Measurements from ENCODE around the gene FBLN1.

Gene FBLN1

GRCh38 chr22:45504373-45505341, 2.0 kb downstream of the FBLN1 start:
- DNase-seq: no peak

- no peak for DNase-seq
Observed at GRCh38 chr22:45505991-45506747, 3.5 kb downstream of the FBLN1 start.

GRCh38 chr22:45506816-45507360, 4.2 kb downstream of the FBLN1 start:
- no peak for DNase-seq

GRCh38 chr22:45507798-45508197, 5.1 kb downstream of the FBLN1 start:
- DNase-seq: no peak

GRCh38 chr22:45508814-45509213, 6.1 kb downstream of the FBLN1 start:
- no peak for DNase-seq

GRCh38 chr22:45510376-45511232, 7.9 kb downstream of the FBLN1 start:
- no peak for DNase-seq

GRCh38 chr22:45511847-45512261, 9.2 kb downstream of the FBLN1 start:
- DNase-seq: no peak

GRCh38 chr22:45512363-45512762, 9.7 kb downstream of the FBLN1 start:
- no peak for DNase-seq

GRCh38 chr22:45515676-45516075, 13.0 kb downstream of the FBLN1 start:
- DNase-seq: no peak

GRCh38 chr22:45516163-45516562, 13.5 kb downstream of the FBLN1 start:
- no peak for DNase-seq

- DNase-seq: no peak
Observed at GRCh38 chr22:45516923-45517675, 14.4 kb downstream of the FBLN1 start.

GRCh38 chr22:45518136-45518535, 15.5 kb downstream of the FBLN1 start:
- no peak for DNase-seq

- DNase-seq: no peak
Observed at GRCh38 chr22:45518580-45518991, 15.9 kb downstream of the FBLN1 start.

GRCh38 chr22:45521178-45521577, 18.5 kb downstream of the FBLN1 start:
- no peak for DNase-seq

- DNase-seq: no peak
Observed at GRCh38 chr22:45522462-45522861, 19.8 kb downstream of the FBLN1 start.

- DNase-seq: no peak
Observed at GRCh38 chr22:45524157-45524556, 21.5 kb downstream of the FBLN1 start.

- DNase-seq: no peak
Observed at GRCh38 chr22:45524966-45525365, 22.3 kb downstream of the FBLN1 start.

- DNase-seq: no peak
Observed at GRCh38 chr22:45525480-45525879, 22.8 kb downstream of the FBLN1 start.

GRCh38 chr22:45526281-45526680, 23.6 kb downstream of the FBLN1 start:
- no peak for DNase-seq

- no peak for DNase-seq
Observed at GRCh38 chr22:45526768-45527360, 24.2 kb downstream of the FBLN1 start.

- no peak for DNase-seq
Observed at GRCh38 chr22:45527456-45527855, 24.8 kb downstream of the FBLN1 start.

All from NCI-H1694 (cell line).